SU-DHL-6 (cell line): Measurements from ENCODE around the gene ANKS1B.
"Not testable (repeated sequence)": the region's sequence is repeated elsewhere in the genome, so short reads cannot be mapped to it uniquely, and the experiment has no call there.

ENCODE experiments used
- EZH2phosphoT487 ChIP-seq: fragments of 200-600 bp; sonication (generic), shearing (Covaris generic); conservative IDR thresholded peaks from 2 replicates; pipeline ENCODE4 v1.6.1; 2018; ENCODE audit warnings: mild to moderate bottlenecking, antibody characterized with exemption, low read length, moderate library complexity, mixed read lengths
- TF ChIP-seq, protein P1 (sequence below): fragments of 200-600 bp; sonication (generic); IDR thresholded peaks from one replicate; pipeline ENCODE4 v1.5.1; 2017; ENCODE audit warnings: antibody characterized with exemption, mild to moderate bottlenecking, low read length, moderate library complexity; ENCODE audit not compliant: insufficient read depth, poor library complexity, severe bottlenecking

GRCh38 chr12:98957135-98957534 is 1027.6 kb downstream of the ANKS1B start:
- TF ChIP-seq, protein P1, sequence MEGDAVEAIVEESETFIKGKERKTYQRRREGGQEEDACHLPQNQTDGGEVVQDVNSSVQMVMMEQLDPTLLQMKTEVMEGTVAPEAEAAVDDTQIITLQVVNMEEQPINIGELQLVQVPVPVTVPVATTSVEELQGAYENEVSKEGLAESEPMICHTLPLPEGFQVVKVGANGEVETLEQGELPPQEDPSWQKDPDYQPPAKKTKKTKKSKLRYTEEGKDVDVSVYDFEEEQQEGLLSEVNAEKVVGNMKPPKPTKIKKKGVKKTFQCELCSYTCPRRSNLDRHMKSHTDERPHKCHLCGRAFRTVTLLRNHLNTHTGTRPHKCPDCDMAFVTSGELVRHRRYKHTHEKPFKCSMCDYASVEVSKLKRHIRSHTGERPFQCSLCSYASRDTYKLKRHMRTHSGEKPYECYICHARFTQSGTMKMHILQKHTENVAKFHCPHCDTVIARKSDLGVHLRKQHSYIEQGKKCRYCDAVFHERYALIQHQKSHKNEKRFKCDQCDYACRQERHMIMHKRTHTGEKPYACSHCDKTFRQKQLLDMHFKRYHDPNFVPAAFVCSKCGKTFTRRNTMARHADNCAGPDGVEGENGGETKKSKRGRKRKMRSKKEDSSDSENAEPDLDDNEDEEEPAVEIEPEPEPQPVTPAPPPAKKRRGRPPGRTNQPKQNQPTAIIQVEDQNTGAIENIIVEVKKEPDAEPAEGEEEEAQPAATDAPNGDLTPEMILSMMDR: not testable (repeated sequence)
- TF ChIP-seq EZH2phosphoT487: not testable (repeated sequence)
